Aorta (tissue), 5 donors: ENCODE results near the gene OR6X1. TPM values are rescaled to one million over a fixed set of nuclear protein-coding genes. Genes with fewer than 3 reads are reported as not detected.
A peak's percentile ranks its signal among the peaks of the same experiment; 100 is the strongest.

Experiments used
- ATAC-seq: fragments of 200-7000 bp; cut with Tn5 transposase; one replicate; pipeline ENCODE4 v1.9.1; 2022; ENCODE audit warnings: moderate library complexity; ENCODE audit not compliant: low FRiP score
- DNase-seq, 2 donors: peaks; one replicate each; pipeline ENCODE4 v3.0.0-alpha.2; 2020
- H3K27ac ChIP-seq, 2 donors: one replicate each; pipeline ENCODE4 v1.5.1; 2013; ENCODE audit warnings: low read length in 2 of 2, mild to moderate bottlenecking in 2 of 2, moderate library complexity in 2 of 2, control low read depth in 1 of 2, inconsistent platforms in 1 of 2, low read depth in 1 of 2
- H3K27me3 ChIP-seq, 2 donors: one replicate each; pipeline ENCODE4 v1.6.1; 2013; ENCODE audit warnings: control low read depth in 1 of 2, low read length in 1 of 2, mild to moderate bottlenecking in 1 of 2, moderate library complexity in 1 of 2; ENCODE audit not compliant: insufficient read depth in 2 of 2, control insufficient read depth in 1 of 2
- H3K36me3 ChIP-seq, 2 donors: one replicate each; pipeline ENCODE4 v1.6.1; 2013; ENCODE audit warnings: control low read depth in 1 of 2, low read length in 1 of 2, mild to moderate bottlenecking in 1 of 2; ENCODE audit not compliant: insufficient read depth in 2 of 2, control insufficient read depth in 1 of 2
- H3K4me1 ChIP-seq, 2 donors: one replicate each; pipeline ENCODE4 v1.6.1; 2013; ENCODE audit warnings: low read length in 2 of 2, control low read depth in 1 of 2, mild to moderate bottlenecking in 1 of 2, moderate library complexity in 1 of 2; ENCODE audit not compliant: insufficient read depth in 2 of 2, control insufficient read depth in 1 of 2
- H3K4me3 ChIP-seq, 2 donors: one replicate each; pipeline ENCODE4 v1.5.1; 2013; ENCODE audit warnings: low read length in 2 of 2, control low read depth in 1 of 2, mild to moderate bottlenecking in 1 of 2
- H3K9me3 ChIP-seq: one replicate; pipeline ENCODE4 v1.6.1; 2013; ENCODE audit warnings: mild to moderate bottlenecking, low read length; ENCODE audit not compliant: control insufficient read depth
- WGBS, 2 donors: extraction: QIAGEN DNeasy Blood & Tissue Kit; methylation state at CpG; one replicate each; pipeline ENCODE4 v1.1.7; 2013; 5-methylcytosine and 5-hydroxymethylcytosine counted together
- intact Hi-C, 2 donors: fragments of 100-400 bp; cut with DNase I; formaldehyde crosslinking; loops; one replicate each; pipeline versions ENCODE4 v1.14.2 to v1.15.0; 2022
- polyA plus RNA-seq, 2 donors: library from polyadenylated mRNA; stranded (reverse); fragments of 200-250 nt; gene quantifications; one replicate each; pipeline ENCODE4 v1.2.3, GENCODE V29; 2013
- total RNA-seq, 2 donors: library from RNA; stranded (reverse); fragmentation: NEBNext Ultra II Directional; extraction: Animal tissue kit (Norgen Biotek cat#: 25700); gene quantifications; one replicate each; pipeline ENCODE4 v1.2.1, GENCODE V29; 2021
- donor health status: healthy with polysubstance abuse.
- donor health status: Bipolar disorder and iron deficiency.
- donor health status: DM: no; HTN: no; CAD: no.
- donor health status: DM: no; HTN: no; CAD: no.
- donor health status: DM: yes; HTN: yes; CAD: no.

The OR6X1 gene
- total and polyA plus RNA-seq, 4 donors, result not detected

- H3K4me3 ChIP-seq, result no peak overlapping the region
- intact Hi-C loops, result no loop called here
- WGBS, 2 donors, result 49 to 50% methylated on average over 3 of the region's 3 CpGs
- H3K36me3 ChIP-seq, result no peaks in the 10 kb centered on the region
- no peaks in the 10 kb centered on the region for H3K27me3 ChIP-seq
- H3K27ac ChIP-seq, result no peak overlapping the region
- H3K4me1 ChIP-seq, result no peaks in the 10 kb centered on the region
- no peak for DNase-seq
- ATAC-seq, result no peak
- H3K9me3 ChIP-seq, result no peaks in the 10 kb centered on the region
These were observed 11.6 kb downstream of the OR6X1 start for GRCh38 chr11:123742724-123743120.

DNA sequence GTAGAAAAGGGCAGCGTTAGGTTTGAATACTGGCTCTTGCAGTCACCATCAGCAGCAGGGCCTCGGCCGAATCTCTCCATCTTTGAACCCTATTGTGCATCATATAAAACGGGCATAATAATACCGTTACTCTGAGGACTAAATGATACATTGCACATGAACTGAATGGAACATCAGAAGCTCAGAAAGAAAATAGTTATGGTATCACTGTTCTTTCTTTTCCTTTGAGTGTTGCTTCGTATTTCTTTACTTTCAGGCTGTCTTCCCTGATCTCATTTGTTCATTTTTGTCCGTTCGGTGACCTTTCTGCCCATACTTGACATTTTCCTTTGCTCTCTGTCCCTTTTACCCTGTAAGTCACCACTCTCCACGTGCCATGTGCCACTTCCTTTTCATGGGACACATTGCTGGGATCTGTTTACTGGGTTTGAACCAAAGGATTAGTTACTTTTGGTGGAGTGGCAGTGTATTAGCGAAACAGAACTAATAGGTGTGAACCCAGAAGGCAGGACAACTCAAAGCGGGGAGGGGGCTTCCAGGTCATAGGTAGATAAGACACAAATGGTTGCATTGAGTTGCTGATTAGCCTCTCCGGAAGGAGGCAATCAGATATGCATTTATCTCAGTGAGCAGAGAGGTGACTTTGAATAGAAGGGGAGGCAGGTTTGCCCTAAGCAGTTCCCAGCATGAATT is 12.1 kb downstream of the OR6X1 start:
- Histone ChIP-seq H3K4me1 (no peaks in the 10 kb centered on the region), H3K27me3 (no peaks in the 10 kb centered on the region), H3K36me3 (no peaks in the 10 kb centered on the region), H3K4me3 (peak overlapping the region; percentile 78 to 91), H3K9me3 (no peaks in the 10 kb centered on the region), H3K27ac (no peak overlapping the region)
- WGBS, 2 donors, result 22 to 26% methylated on average over 12 of the region's 12 CpGs
- intact Hi-C loops, result no loop called here
- ATAC-seq (no peak), DNase-seq (no peak)

DNA sequence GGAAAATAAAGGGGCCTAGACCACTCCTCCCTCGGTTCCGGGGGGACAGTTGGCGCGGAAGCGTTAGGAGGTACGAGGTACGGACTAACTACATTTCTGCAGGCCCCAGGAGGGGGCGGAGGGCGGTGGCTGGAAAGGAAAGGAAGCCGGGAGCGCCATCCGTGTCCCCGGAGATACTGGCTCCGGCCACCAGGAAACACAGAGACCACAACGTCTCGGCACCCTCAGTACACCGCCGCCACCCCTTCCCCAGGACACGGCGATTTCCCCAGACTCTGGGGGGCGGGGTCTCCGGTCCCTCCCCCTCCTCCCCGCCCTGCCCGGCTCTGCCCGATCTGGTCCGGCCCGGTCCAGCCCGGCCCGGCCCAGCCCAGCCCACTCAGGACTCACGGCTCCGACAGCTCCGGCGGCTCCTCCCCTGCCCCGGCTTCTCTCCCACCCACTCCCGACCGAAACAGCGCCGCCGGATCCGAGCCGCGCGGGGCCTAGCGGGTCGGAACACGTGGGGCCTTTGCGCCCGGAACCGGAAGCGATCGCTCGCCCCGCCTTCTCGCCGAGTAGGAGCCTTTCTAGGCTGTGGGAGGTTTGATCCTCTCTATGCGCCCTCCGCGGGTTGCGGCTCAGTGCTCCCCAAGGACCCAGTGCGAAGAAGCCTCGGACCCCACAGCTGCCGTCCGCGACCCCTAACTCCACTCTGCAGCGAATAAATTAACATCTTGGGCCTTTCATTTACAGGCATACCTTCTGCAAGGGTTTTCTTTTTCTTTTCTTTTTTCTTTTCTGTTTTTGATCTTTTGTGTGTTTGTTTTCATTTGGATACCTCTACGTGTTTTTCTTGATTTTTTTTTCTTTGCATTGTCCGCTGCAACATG is 12.9 kb downstream of the OR6X1 start, which contains the start of gene ZNF202:
TSS of gene ZNF202 (minus strand) at position 502 of the 872 bp plus-strand sequence. CDS start 10,772 bp downstream, outside the sequence.
- 0 to 1% methylated on average over 54 to 67 of the region's 67 CpGs for WGBS, 2 donors
- peak; percentile 98 for ATAC-seq
- intact Hi-C loops, result no loop called here

DNA sequence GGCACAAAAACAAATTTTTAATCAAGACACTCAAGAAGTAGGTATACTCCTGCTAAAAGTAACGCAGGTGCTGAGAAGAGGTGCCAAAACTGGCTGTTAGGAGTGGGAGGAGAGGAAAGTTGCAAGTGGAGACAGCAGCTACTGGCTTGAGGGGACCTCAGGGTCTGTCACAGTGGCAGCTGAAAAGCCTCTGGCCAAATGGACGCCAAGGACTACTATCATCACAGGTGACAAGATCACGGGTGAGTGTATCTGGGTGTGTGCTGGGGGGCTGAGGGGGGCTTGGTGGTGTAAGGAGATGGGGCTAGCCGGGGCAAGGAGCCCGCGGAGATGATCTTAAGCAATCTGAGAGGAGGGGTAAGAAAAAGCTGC is 13.5 kb downstream of the OR6X1 start:
- Histone ChIP-seq H3K4me1 (no peaks in the 10 kb centered on the region), H3K27me3 (no peaks in the 10 kb centered on the region), H3K36me3 (no peaks in the 10 kb centered on the region), H3K9me3 (no peaks in the 10 kb centered on the region), H3K27ac (peak overlapping the region in 1 of 2 donors; percentile 20), H3K4me3 (peak overlapping the region; percentile 78 to 91)
- peak; percentile 30 for ATAC-seq
- 1 to 2% methylated on average over 6 of the region's 6 CpGs for WGBS, 2 donors
- intact Hi-C loops, result no loop called here
- DNase-seq, result no peak

More for the DNA sequence above, 12.9 kb downstream of the OR6X1 start, which contains the start of gene ZNF202:
- no peaks in the 10 kb centered on the region for H3K4me1 ChIP-seq
- H3K27me3 ChIP-seq, result no peaks in the 10 kb centered on the region
- peak within 1 kb of the TSS in 1 of 2 donors; percentile 20 for H3K27ac ChIP-seq
- no peaks in the 10 kb centered on the region for H3K36me3 ChIP-seq
- no peaks in the 10 kb centered on the region for H3K9me3 ChIP-seq
- DNase-seq, result peak; percentile 96 to 98
- H3K4me3 ChIP-seq, result peak within 1 kb of the TSS; percentile 78 to 91

DNA sequence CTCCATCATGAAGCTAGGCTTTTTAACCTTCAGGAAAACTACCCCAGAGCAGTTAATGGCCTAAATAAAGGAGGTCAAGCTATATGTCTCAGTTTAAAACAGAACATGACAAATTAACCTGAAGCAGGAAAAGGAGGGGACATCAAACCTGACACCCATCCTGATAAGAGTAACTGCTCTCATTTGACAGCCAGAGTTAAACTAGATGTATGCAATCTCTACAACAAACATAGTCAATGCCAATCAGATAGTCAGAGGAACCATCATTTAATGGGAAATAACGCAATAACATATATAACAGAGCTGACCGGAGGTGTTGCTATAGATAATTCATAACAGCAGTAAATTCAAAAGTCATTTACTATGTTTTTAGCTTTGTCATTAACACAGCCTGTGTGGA is 15.9 kb downstream of the OR6X1 start:
- ATAC-seq, result no peak
- intact Hi-C loops, result no loop called here
- no peak for DNase-seq
- no peak overlapping the region for H3K27ac ChIP-seq
- WGBS, 2 donors, result 1 to 99% methylated on average over 2 of the region's 2 CpGs
- H3K4me3 ChIP-seq, result no peak overlapping the region
- H3K4me1 ChIP-seq, result no peaks in the 10 kb centered on the region
- H3K27me3 ChIP-seq, result no peaks in the 10 kb centered on the region
- peaks cover 2% of the 10 kb centered on the region in 2 donors for H3K36me3 ChIP-seq
- no peaks in the 10 kb centered on the region for H3K9me3 ChIP-seq

DNA sequence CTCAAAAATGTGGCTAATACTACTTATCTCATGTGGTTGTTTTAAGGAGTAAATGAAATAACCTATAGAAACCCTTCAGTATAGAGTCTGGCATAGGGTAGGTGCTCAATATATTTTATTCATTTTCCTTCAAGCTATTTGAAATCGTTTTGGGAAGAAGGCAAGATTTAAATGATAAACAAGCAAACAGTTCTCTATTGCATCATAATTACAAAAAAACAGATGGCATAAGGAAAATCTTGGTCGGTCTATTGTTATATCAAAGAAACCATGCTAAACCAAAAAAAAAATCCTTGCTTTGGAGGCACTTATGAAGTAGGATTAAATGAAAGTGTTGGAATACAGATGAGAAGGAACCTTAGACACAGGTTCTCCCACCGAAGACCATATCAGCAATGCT is 17.5 kb downstream of the OR6X1 start:
- no peaks in the 10 kb centered on the region for H3K27me3 ChIP-seq
- ATAC-seq (no peak), DNase-seq (no peak)
- H3K4me1 ChIP-seq, result no peaks in the 10 kb centered on the region
- no peak overlapping the region for H3K4me3 ChIP-seq
- intact Hi-C loops, result no loop called here
- H3K9me3 ChIP-seq, result no peaks in the 10 kb centered on the region
- 89 to 92% methylated on average over 3 of the region's 3 CpGs for WGBS, 2 donors
- peaks cover 2% of the 10 kb centered on the region in 2 donors for H3K36me3 ChIP-seq
- H3K27ac ChIP-seq, result no peak overlapping the region

DNA sequence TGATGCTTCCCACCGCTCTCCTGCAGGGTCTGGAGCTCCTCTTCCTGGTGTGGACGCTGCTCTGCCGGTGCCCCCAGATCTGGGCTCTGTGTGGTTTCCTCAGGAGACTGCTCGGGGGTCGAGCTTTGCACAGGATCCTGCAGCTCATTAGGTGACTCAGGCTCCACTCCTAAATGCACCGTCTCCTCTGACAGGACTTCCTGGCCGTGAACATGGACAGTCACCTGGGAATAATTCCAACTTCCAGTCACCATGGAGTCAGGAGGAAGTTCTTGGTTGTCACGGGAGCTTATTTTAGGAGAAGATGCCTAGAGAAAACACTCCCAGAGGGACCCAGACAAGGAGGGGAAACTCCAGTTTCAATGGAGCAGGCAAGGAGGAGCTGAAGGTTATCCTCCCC is 24.7 kb downstream of the OR6X1 start:
- Histone ChIP-seq H3K27me3 (no peaks in the 10 kb centered on the region), H3K4me1 (no peaks in the 10 kb centered on the region), H3K27ac (no peak overlapping the region), H3K9me3 (peaks cover 8% of the 10 kb centered on the region), H3K4me3 (no peak overlapping the region), H3K36me3 (peaks cover 24 to 30% of the 10 kb centered on the region in 2 donors)
- 90 to 91% methylated on average over 8 of the region's 8 CpGs for WGBS, 2 donors
- intact Hi-C loops, result loop anchor here in 1 of 2 donors (10.0 kb wide), 1 partner anchor 65 kb away; no protein-coding TSS in a partner anchor
- DNase-seq (no peak), ATAC-seq (no peak)

DNA sequence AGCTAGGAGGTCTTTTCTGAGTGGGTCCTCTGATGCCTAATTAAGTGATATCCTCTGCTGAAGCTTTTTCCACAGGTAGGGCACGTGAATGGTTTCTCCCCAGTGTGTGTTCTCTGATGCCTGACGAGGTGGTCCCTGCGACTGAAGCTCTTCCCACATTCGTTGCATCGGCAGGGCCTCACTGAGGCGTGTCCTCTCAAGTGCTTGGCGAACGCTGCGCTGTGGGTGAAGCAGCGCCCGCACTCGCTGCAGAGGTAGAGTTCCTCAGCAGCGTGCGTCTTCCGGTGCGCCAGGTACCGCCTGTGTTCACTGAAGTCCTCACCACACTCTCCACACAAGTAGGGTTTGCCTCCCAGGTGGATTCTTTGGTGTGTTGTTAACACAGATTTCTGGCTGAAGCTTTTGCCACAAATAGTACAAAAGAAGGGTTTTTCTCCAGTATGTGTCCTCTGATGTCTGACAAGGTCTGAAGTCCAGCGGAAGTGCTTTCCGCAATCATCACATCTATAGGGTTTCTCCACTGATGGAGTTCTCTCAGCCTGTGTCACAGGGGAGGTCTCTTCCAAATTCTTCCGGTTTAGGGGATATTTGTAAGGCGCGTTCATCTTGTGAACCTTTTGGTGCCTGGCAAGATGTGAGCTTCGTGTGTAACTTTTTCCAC is 28.2 kb downstream of the OR6X1 start:
- peaks cover 23 to 30% of the 10 kb centered on the region in 2 donors for H3K36me3 ChIP-seq
- WGBS, 2 donors, result 97 to 98% methylated on average over 23 of the region's 23 CpGs

More for the DNA sequence above, 28.2 kb downstream of the OR6X1 start:
- Histone ChIP-seq H3K9me3 (peaks cover 9% of the 10 kb centered on the region), H3K27ac (no peak overlapping the region), H3K4me3 (no peak overlapping the region), H3K4me1 (no peaks in the 10 kb centered on the region), H3K27me3 (no peaks in the 10 kb centered on the region)
- DNase-seq (no peak), ATAC-seq (no peak)
- intact Hi-C loops, result loop anchor here (2.0 to 10.0 kb wide), 2 partner anchors 37 to 61 kb away; no protein-coding TSS in a partner anchor
